ENCODE data around the gene C6. TPM values are rescaled to one million over a fixed set of nuclear protein-coding genes. Genes with fewer than 3 reads are reported as not detected.

Gene C6
- total RNA-seq, 1 experiment from 2014 or later = 0.37 TPM

GRCh38 chr5:41127967-41128690, 85.2 kb downstream of the C6 start:
- DNase-seq (ENCODE audit: low read depth, low spot score) (no peak), ATAC-seq (no peak)
- no peaks in the 10 kb centered on the region for H3K79me2 ChIP-seq (ENCODE audit: insufficient read depth, low read length)
- no TSS peak for BruUV-seq (replicated peaks)
- ChIA-PET CTCF (no interaction called here), RAD21 (ENCODE audit: low non-redundant PET in 1 of 2, low total read pairs in 2 of 2, uncharacterized antibody in 2 of 2, unreplicated experiment in 2 of 2) (no interaction called here), POLR2A (no interaction called here)
- H4K20me1 ChIP-seq (ENCODE audit: insufficient read depth) = no peaks in the 10 kb centered on the region
- no peaks in the 10 kb centered on the region for H3K9me2 ChIP-seq (ENCODE audit: insufficient read depth)
- TF ChIP-seq CBX3 (IDR thresholded peaks at IDR 0.05; ENCODE audit: low read depth) (no peak), SP1 (IDR thresholded peaks at IDR 0.05; ENCODE audit: low read depth) (no peak), SRF (IDR thresholded peaks at IDR 0.05; ENCODE audit: low read depth) (no peak), SIN3A (IDR thresholded peaks at IDR 0.05; ENCODE audit: low read depth) (no peak), REST (IDR thresholded peaks at IDR 0.05; ENCODE audit: low read depth) (no peak), YY1 (IDR thresholded peaks at IDR 0.05; ENCODE audit: extremely low read depth, insufficient replicate concordance, low read depth, low read length) (no peak), EZH2phosphoT487 (IDR thresholded peaks at IDR 0.05; ENCODE audit: borderline replicate concordance) (no peak), EZH2 (IDR thresholded peaks at IDR 0.05) (no peak), JUND (IDR thresholded peaks at IDR 0.05) (no peak), TCF7L2 (IDR thresholded peaks at IDR 0.05; ENCODE audit: borderline replicate concordance, extremely low read depth, insufficient read depth, insufficient read length) (no peak), ELF1 (IDR thresholded peaks at IDR 0.05; ENCODE audit: borderline replicate concordance, low read depth) (no peak), CEBPB (IDR thresholded peaks at IDR 0.05; ENCODE audit: low read depth) (no peak), POLR2A (IDR thresholded peaks at IDR 0.05; ENCODE audit: borderline replicate concordance, extremely low read depth, insufficient read depth, insufficient read length) (no peak), ZFX (IDR thresholded peaks at IDR 0.05) (no peak), ATF3 (IDR thresholded peaks at IDR 0.05) (no peak), POLR2AphosphoS5 (IDR thresholded peaks at IDR 0.05; ENCODE audit: low read depth, low read length) (no peak), ZBTB33 (IDR thresholded peaks at IDR 0.05; ENCODE audit: extremely low read depth, insufficient replicate concordance, low read length) (no peak)
- no peak overlapping the region for H3K27ac ChIP-seq (ENCODE audit: low read depth, low read length)
- H3K27me3 ChIP-seq (ENCODE audit: insufficient read depth, low read length) = no peaks in the 10 kb centered on the region
- no peaks in the 10 kb centered on the region for H3K4me1 ChIP-seq (ENCODE audit: control insufficient read depth in 1 of 2, insufficient read depth in 2 of 2, low read length in 2 of 2)
- H3K36me3 ChIP-seq (ENCODE audit: control insufficient read depth in 1 of 2, insufficient read depth in 2 of 2, low read length in 2 of 2) = no peaks in the 10 kb centered on the region
- no peak overlapping the region for H3K4me2 ChIP-seq (ENCODE audit: low read length)
- no peak overlapping the region for H3K4me3 ChIP-seq (replicated peaks in 1 of 2; ENCODE audit: low read depth in 1 of 2, low read length in 2 of 2)
- no peak overlapping the region for H2AFZ ChIP-seq (ENCODE audit: low read depth, low read length, poor library complexity, severe bottlenecking)
- no peaks in the 10 kb centered on the region for H3K9me3 ChIP-seq (ENCODE audit: control insufficient read depth in 1 of 2, insufficient read depth in 1 of 2, low read depth in 1 of 2, low read length in 2 of 2)
- intact Hi-C loops (cut with micrococcal nuclease) = no loop called here
- H3K9ac ChIP-seq (ENCODE audit: low read length) = no peak overlapping the region

Measured in HCT116 (cell line).